HepG2 (cell line): Measurements from ENCODE around the gene PAM16. TPM values are rescaled to one million over a fixed set of nuclear protein-coding genes. Genes with fewer than 3 reads are reported as not detected.

Experiments used
- TEAD3 ChIP-seq: optimal IDR thresholded peaks from 2 replicates; pipeline ENCODE3; 2016; ENCODE audit warnings: borderline replicate concordance
- ZMYM3 ChIP-seq: sonication (generic); formaldehyde crosslinking; IDR thresholded peaks from 2 replicates; pipeline ENCODE4 v1.5.1; 2020; ENCODE audit warnings: mild to moderate bottlenecking, missing genetic modification reagents
- ZNF234 ChIP-seq: sonication (generic); formaldehyde crosslinking; conservative IDR thresholded peaks from 2 replicates; pipeline ENCODE4 v1.5.1; 2020; ENCODE audit warnings: mild to moderate bottlenecking, missing genetic modification reagents
- ZNF274 ChIP-seq: sonication (generic); formaldehyde crosslinking; IDR thresholded peaks from 2 replicates; pipeline ENCODE4 v1.5.1; 2020; ENCODE audit warnings: mild to moderate bottlenecking, missing genetic modification reagents
- ZNF598 ChIP-seq: sonication (generic); formaldehyde crosslinking; IDR thresholded peaks from 2 replicates; pipeline ENCODE4 v1.5.1; 2020; ENCODE audit warnings: mild to moderate bottlenecking, missing genetic modification reagents, borderline replicate concordance
- ZNF737 ChIP-seq: sonication (generic); formaldehyde crosslinking; IDR thresholded peaks from 2 replicates; pipeline ENCODE4 v1.5.0; 2020; ENCODE audit warnings: missing genetic modification reagents, mild to moderate bottlenecking, borderline replicate concordance
- ZNF790 ChIP-seq: sonication (generic); formaldehyde crosslinking; IDR thresholded peaks from 2 replicates; pipeline ENCODE4 v1.8.0; 2022; ENCODE audit warnings: missing genetic modification reagents, mild to moderate bottlenecking, borderline replicate concordance
- polyA plus RNA-seq, 8 experiments: library from polyadenylated mRNA; depleted of rRNA in 3 of 8; stranded (reverse) in 7 of 8; unstranded in 1 of 8; fragments of >200 nt; fragmentation: Illumina TruSeq in 4 of 8; extraction: Trizol in 4 of 8; gene quantifications; 2 replicates each; pipeline versions ENCODE4 v1.2.1 to v1.2.3, GENCODE V29; 2011 to 2016; ENCODE audit warnings: low read depth in 4 of 8, missing spikeins in 1 of 8, mixed read lengths in 1 of 8; ENCODE audit not compliant: insufficient read depth in 1 of 8
- total RNA-seq, 5 experiments: library from RNA; depleted of rRNA; stranded (reverse); fragments of >200 nt; fragmentation: Illumina TruSeq; extraction: Trizol; gene quantifications; 2 replicates each; pipeline ENCODE4 v1.2.3, GENCODE V29; 2016; ENCODE audit warnings: low read depth in 1 of 5
- TF ChIP-seq, protein P1 (sequence below): sonication (generic); formaldehyde crosslinking; IDR thresholded peaks from 2 replicates; pipeline ENCODE4 v1.4.0; 2020; ENCODE audit warnings: missing genetic modification reagents
- TF ChIP-seq, protein P2 (sequence below): IDR thresholded peaks from 2 replicates; pipeline ENCODE4 v1.6.1; 2012; ENCODE audit warnings: inconsistent platforms
- TF ChIP-seq, protein P3 (sequence below): sonication (generic); formaldehyde crosslinking; conservative IDR thresholded peaks from 2 replicates; pipeline ENCODE4 v1.4.0; 2020; ENCODE audit warnings: mild to moderate bottlenecking, missing genetic modification reagents, moderate library complexity

PAM16 gene
- total and polyA plus RNA-seq, 2 of the 13 experiments (the other 11 are each of a cell fraction or from before 2014, with no cell fraction given) = 51.5 to 51.8 TPM

DNA sequence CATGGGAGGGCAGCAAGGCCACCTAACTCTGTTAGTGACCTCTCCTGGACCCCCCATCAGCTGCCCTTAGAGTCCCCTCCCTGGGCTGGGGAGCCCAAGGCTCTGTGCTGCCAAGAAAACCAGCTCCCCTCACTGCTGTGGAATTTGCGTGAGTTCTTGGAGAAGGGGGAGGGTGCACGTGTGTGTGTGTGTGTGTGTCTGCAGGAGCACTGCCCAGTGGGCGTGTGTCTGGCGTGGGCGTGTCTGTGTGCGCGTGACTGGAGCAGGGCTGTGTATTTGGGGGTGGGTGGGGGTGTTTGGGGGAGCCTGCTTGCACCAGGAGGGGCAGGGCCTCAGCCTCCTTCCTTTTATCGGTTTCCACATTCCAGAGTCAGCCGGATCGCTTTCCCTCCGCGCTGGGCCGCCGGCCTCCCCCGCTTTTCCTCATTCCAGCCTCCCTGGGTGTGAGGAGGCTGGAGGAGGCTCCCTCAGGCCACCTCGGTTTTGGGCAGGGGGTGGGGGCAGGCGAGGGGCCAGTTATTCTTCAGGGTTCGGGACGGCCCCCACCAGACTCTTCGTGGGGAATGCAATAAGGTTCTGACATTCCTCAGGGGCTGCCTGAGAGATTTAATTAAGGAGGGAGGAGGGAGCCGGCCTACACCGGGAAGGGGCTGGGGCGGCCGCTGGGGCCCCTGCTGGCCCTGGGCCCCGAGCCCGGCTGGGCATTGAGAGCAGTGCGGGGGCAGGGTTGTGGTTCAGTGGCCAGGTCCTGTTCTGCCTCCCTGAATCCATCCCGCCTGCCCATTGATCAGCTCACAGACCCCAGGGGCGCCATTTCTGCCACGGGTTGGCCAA, 23.0 kb upstream of the PAM16 start (continued):
- TF ChIP-seq ZNF737 (CRISPR knock-in tag) (no peak), TEAD3 (CRISPR knock-in tag) (peak; percentile 11), ZNF790 (CRISPR knock-in tag) (no peak), ZNF234 (CRISPR knock-in tag) (no peak), ZNF274 (CRISPR knock-in tag) (peak; percentile 31; the same call in 1 of the 2 replicates), ZMYM3 (CRISPR knock-in tag) (no peak), ZNF598 (CRISPR knock-in tag) (0 out of 2 replicates have a peak, but pooled peaks have one; percentile 31)
- TF ChIP-seq, protein P1, sequence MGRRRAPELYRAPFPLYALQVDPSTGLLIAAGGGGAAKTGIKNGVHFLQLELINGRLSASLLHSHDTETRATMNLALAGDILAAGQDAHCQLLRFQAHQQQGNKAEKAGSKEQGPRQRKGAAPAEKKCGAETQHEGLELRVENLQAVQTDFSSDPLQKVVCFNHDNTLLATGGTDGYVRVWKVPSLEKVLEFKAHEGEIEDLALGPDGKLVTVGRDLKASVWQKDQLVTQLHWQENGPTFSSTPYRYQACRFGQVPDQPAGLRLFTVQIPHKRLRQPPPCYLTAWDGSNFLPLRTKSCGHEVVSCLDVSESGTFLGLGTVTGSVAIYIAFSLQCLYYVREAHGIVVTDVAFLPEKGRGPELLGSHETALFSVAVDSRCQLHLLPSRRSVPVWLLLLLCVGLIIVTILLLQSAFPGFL (CRISPR knock-in tag) = no peak
- TF ChIP-seq, protein P2, sequence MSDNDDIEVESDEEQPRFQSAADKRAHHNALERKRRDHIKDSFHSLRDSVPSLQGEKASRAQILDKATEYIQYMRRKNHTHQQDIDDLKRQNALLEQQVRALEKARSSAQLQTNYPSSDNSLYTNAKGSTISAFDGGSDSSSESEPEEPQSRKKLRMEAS = 0 out of 2 replicates have a peak, but pooled peaks have one; percentile 31
- TF ChIP-seq, protein P3, sequence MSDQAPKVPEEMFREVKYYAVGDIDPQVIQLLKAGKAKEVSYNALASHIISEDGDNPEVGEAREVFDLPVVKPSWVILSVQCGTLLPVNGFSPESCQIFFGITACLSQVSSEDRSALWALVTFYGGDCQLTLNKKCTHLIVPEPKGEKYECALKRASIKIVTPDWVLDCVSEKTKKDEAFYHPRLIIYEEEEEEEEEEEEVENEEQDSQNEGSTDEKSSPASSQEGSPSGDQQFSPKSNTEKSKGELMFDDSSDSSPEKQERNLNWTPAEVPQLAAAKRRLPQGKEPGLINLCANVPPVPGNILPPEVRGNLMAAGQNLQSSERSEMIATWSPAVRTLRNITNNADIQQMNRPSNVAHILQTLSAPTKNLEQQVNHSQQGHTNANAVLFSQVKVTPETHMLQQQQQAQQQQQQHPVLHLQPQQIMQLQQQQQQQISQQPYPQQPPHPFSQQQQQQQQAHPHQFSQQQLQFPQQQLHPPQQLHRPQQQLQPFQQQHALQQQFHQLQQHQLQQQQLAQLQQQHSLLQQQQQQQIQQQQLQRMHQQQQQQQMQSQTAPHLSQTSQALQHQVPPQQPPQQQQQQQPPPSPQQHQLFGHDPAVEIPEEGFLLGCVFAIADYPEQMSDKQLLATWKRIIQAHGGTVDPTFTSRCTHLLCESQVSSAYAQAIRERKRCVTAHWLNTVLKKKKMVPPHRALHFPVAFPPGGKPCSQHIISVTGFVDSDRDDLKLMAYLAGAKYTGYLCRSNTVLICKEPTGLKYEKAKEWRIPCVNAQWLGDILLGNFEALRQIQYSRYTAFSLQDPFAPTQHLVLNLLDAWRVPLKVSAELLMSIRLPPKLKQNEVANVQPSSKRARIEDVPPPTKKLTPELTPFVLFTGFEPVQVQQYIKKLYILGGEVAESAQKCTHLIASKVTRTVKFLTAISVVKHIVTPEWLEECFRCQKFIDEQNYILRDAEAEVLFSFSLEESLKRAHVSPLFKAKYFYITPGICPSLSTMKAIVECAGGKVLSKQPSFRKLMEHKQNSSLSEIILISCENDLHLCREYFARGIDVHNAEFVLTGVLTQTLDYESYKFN (CRISPR knock-in tag) = no peak
